Calu3 (cell line): ENCODE measurements around the gene FAM174B. TPM values are rescaled to one million over a fixed set of nuclear protein-coding genes. Genes with fewer than 3 reads are reported as not detected.
A peak's percentile ranks its signal among the peaks of the same experiment; 100 is the strongest.

Experiments used
- BruUV-seq: library from RNA; stranded (reverse); fragments of 400-500 nt; replicated peaks from 2 replicates; lab custom pipeline; 2021; lab: Mats Ljungman, UMichigan
- CTCF ChIA-PET: fragments of 300-600 bp; sonication (Branson Sonifier 250); formaldehyde crosslinking; loops from one replicate; lab custom pipeline; 2022; ENCODE audit warnings: antibody characterized with exemption; lab: Charles Lee
- DNase-seq: peaks from one replicate; pipeline ENCODE4 v3.0.0; 2022
- H3K27ac Mint-ChIP-seq: one replicate; pipeline ENCODE4 v1.8.0; 2022; ENCODE audit warnings: mixed read lengths; ENCODE audit not compliant: unreplicated experiment
- H3K27me3 Mint-ChIP-seq: one replicate; pipeline ENCODE4 v1.8.0; 2022; ENCODE audit warnings: mixed read lengths; ENCODE audit not compliant: unreplicated experiment
- H3K36me3 Mint-ChIP-seq: one replicate; pipeline ENCODE4 v1.8.0; 2022; ENCODE audit warnings: mild to moderate bottlenecking, moderate library complexity, mixed read lengths; ENCODE audit not compliant: insufficient read depth, unreplicated experiment
- H3K4me1 Mint-ChIP-seq: one replicate; pipeline ENCODE4 v1.8.0; 2022; ENCODE audit warnings: mild to moderate bottlenecking, low read depth, mixed read lengths; ENCODE audit not compliant: unreplicated experiment
- H3K4me3 Mint-ChIP-seq: one replicate; pipeline ENCODE4 v1.8.0; 2022; ENCODE audit warnings: mild to moderate bottlenecking, low read depth, moderate library complexity, mixed read lengths; ENCODE audit not compliant: unreplicated experiment
- H3K9me3 Mint-ChIP-seq: one replicate; pipeline ENCODE4 v1.8.0; 2022; ENCODE audit warnings: low read depth, mixed read lengths; ENCODE audit not compliant: unreplicated experiment
- CTCF ChIP-seq: fragments of 200-600 bp; IDR thresholded peaks from one replicate; pipeline ENCODE4 v1.8.0; 2022; ENCODE audit warnings: antibody characterized with exemption; ENCODE audit not compliant: unreplicated experiment
- intact Hi-C: fragments of 100-400 bp; cut with micrococcal nuclease; formaldehyde crosslinking; loops from one replicate; pipeline ENCODE4 v1.10.0; 2022; ENCODE audit not compliant: unreplicated experiment
- total RNA-seq: library from RNA; stranded (reverse); gene quantifications from 2 replicates; pipeline ENCODE4 v1.2.3, GENCODE V29; 2022

The FAM174B gene
- total RNA-seq, 1 experiment from 2014 or later, result 12.4 TPM

GRCh38 chr15:92602267-92602593, 53.3 kb downstream of the FAM174B start:
- no peaks in the 10 kb centered on the region for H3K36me3 Mint-ChIP-seq
- no peak overlapping the region for H3K4me3 Mint-ChIP-seq
- H3K27ac Mint-ChIP-seq, result no peak overlapping the region
- TF ChIP-seq CTCF, result no peak
- intact Hi-C loops, result loop anchor here (5.0 kb wide), 1 partner anchor 80 kb away; no protein-coding TSS in a partner anchor
- H3K4me1 Mint-ChIP-seq, result peaks cover 20% of the 10 kb centered on the region
- peaks cover 45% of the 10 kb centered on the region for H3K27me3 Mint-ChIP-seq
- H3K9me3 Mint-ChIP-seq, result no peaks in the 10 kb centered on the region
- CTCF ChIA-PET, result no interaction called here
- no peak for DNase-seq
- no TSS peak for BruUV-seq

- intact Hi-C loops, result loop anchor here (5.0 kb wide), 1 partner anchor 79 kb away; no protein-coding TSS in a partner anchor
- Mint-ChIP-seq H3K4me1 (peaks cover 20% of the 10 kb centered on the region), H3K36me3 (no peaks in the 10 kb centered on the region), H3K27ac (no peak overlapping the region), H3K27me3 (peaks cover 46% of the 10 kb centered on the region), H3K4me3 (no peak overlapping the region), H3K9me3 (no peaks in the 10 kb centered on the region)
- TF ChIP-seq CTCF, result no peak
- no TSS peak for BruUV-seq
- CTCF ChIA-PET, result no interaction called here
- no peak for DNase-seq
Measured at GRCh38 chr15:92601592-92602266, 53.8 kb downstream of the FAM174B start.

- intact Hi-C loops, result loop anchor here (5.0 kb wide), 1 partner anchor 79 kb away; no protein-coding TSS in a partner anchor
- no peak overlapping the region for H3K4me3 Mint-ChIP-seq
- H3K4me1 Mint-ChIP-seq, result peaks cover 20% of the 10 kb centered on the region
- peak overlapping the region; percentile 54 for H3K27ac Mint-ChIP-seq
- DNase-seq, result peak; percentile 21
- no TSS peak for BruUV-seq
- CTCF ChIA-PET, result no interaction called here
- H3K27me3 Mint-ChIP-seq, result peaks cover 46% of the 10 kb centered on the region
- no peaks in the 10 kb centered on the region for H3K9me3 Mint-ChIP-seq
- H3K36me3 Mint-ChIP-seq, result no peaks in the 10 kb centered on the region
- no peak for TF ChIP-seq CTCF
Measured at GRCh38 chr15:92600856-92601255, 54.7 kb downstream of the FAM174B start.

GRCh38 chr15:92599394-92599970, 56.1 kb downstream of the FAM174B start:
- Mint-ChIP-seq H3K27me3 (peaks cover 46% of the 10 kb centered on the region), H3K27ac (no peak overlapping the region), H3K4me3 (no peak overlapping the region), H3K36me3 (no peaks in the 10 kb centered on the region), H3K4me1 (peaks cover 20% of the 10 kb centered on the region), H3K9me3 (no peaks in the 10 kb centered on the region)
- TF ChIP-seq CTCF, result no peak
- no TSS peak for BruUV-seq
- CTCF ChIA-PET, result no interaction called here
- DNase-seq, result no peak
- intact Hi-C loops, result no loop called here
